NCI-H2227 treated with DMSO at 0.1 percent for 48 hours (cell line): ENCODE measurements around the gene CHKB.
"Not testable (repeated sequence)": the region's sequence is repeated elsewhere in the genome, so short reads cannot be mapped to it uniquely, and the experiment has no call there.

ENCODE experiments used
- DNase-seq: peaks from one replicate; lab custom pipeline; 2025; lab: John Stamatoyannopoulos, UW

CHKB gene

DNA sequence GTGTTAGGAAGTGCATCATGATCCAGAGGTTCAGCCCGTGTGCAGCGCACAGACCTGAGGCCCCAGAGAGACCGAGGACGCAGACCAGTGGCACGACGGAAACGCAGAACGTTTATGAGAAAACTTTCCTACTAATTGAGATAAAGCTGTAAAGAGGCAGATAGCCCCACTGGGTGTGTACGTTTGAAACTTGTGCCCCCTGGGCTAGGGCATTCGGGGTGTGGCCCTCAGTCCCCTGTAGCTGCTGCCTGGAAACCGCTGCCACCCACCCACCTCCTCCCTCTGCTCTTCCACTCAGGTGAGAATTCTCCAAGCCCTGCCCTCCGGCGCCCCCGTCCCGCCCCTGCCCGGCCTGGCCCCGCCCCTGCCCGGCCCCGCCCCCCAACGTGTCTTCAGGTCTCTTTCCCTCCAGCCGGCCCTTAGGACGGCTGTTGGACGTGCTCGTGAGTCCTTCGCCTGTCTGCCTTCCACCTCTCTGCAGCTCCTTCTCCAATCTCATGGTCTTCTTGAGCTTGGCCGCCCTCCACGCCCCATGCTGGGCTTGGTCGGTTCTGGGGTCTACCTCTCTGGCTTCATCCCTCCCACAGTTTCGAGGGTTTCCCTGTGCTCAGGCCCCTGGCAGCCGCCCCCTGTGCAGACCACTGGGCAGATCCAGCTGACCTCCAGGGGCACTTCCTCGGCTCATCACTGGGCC, 30.0 kb upstream of the CHKB start:
- no peak for DNase-seq

DNA sequence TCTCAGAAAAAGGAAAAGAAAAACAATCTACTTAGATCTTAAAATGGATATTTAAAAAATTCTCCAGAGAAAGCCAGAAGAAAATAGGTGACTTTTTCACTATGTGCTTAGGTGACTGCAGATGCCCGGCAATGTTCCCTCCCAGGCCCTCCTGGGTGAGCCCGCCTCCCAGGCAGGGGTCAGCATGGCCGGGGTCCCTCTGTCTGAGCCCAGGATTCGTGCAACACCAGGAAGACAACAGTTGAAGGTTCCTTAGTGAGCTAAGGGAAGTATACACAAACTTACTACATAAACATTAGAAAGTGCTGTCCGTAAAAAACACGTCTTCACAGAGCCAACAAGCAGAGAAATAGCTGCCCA, 29.5 kb upstream of the CHKB start:
- no peak for DNase-seq

DNA sequence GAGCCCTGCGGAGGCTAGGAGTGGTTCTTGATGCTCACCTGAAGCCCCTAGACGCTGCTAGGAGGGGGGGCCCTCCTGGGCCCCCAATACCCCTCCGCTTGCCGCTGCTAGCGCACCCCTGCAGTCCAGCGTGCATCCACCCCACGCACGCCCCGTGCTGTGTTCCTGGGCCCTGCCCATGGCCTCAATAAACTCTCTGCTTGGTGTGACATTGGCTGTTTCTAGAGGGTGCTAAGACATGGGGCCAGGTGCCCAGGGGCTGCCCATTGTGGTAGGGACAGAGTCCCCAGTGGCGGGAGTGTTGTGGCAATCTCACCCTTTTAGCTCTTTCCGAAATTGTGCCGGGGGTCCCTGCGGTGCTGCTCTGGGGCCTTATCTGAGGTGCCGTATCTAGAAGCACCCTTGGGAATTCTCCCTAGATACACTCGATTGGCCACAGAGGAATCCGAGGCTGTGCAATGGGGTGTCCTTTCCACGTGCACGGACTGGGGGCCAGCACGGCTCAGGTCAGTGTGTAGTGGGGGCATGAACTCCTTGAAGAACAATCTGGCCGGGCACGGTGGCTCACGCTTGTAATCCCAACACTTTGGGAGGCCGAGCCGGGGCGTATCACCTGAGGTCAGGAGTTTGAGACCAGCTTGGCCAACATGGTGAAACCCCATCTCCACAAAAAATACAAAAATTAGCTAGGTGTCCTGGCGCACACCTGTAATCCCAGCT, 28.9 kb upstream of the CHKB start:
- DNase-seq = no peak

DNA sequence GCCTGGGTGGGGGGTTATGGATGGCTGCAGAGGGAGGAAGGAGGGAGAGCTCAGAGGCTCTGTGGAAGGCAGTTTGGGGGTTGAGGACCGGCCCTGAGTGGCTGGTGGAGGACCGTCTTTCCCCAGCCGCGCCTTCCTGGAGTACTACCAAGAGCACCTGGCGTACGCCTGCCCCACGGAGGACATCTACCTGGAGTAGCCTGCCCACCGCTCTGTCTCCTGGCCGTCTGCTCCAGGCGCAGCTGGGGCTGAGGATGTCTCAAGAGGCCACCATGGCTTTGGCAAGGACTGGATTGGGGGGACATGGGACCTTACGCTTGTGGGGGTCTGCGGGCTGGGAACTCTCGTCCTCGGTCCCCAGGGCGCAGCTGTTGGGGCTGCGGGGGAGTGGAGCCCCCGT, 27.9 kb upstream of the CHKB start:
- no peak for DNase-seq

DNA sequence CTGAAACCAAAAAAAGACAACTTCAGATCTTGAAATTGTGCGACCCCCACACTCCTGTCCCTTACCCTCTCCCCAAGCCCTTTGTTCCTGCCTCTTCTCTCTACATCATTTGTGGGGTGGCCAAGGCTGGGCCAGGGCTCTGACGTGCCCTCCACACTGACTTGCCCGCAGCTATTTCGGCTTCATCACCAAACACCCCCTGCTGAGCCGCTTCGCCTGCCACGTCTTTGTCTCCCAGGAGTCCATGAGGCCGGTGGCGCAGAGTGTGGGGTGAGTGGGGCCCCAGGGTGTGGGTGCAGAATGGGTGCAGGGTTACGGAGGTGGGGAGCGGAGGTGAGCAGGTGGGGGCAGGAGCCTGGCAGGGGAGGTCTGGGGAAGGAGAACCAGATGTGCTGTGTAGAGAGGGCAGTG, 27.4 kb upstream of the CHKB start:
- DNase-seq = no peak

DNA sequence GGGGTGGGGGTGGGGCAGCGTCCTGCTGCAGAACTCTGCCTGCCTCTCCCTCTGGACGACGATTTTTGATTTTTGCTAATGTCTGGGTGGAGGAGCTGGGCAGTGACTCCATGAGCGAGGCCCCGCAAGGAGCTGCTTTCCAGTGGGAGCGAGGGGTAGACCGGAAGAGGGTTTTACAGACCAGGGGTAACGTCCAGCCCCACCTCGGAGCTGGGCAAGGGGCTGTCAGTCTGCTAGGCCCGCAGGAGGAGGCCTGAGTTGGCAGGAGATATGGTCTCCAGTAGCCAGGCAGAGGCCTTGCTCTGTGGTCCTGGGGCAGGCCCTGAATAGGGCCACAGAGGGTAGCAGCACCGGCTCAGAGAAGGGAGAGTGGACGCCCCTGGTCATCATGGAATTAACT, 26.9 kb upstream of the CHKB start:
- DNase-seq = no peak

DNA sequence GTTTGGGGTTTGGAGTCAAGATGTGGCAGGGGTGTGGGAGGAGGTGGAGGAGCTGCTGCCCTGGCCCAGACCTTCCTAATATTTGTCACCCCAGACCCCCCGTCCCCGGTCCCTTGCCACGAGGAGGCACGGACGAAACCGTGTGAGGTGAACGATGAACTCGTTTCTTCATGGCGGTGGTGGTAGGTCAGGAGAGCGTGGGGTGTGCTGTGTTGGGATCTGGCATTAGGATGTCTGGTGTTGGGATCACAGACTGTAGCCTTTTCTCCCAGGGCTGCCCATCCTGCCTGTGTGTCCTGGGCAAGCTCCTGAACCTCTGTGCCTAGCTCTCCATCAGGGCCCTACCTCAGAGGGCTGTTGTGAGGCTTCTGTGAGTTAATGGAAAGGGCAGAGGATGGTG, 26.3 kb upstream of the CHKB start:
- DNase-seq = no peak

DNA sequence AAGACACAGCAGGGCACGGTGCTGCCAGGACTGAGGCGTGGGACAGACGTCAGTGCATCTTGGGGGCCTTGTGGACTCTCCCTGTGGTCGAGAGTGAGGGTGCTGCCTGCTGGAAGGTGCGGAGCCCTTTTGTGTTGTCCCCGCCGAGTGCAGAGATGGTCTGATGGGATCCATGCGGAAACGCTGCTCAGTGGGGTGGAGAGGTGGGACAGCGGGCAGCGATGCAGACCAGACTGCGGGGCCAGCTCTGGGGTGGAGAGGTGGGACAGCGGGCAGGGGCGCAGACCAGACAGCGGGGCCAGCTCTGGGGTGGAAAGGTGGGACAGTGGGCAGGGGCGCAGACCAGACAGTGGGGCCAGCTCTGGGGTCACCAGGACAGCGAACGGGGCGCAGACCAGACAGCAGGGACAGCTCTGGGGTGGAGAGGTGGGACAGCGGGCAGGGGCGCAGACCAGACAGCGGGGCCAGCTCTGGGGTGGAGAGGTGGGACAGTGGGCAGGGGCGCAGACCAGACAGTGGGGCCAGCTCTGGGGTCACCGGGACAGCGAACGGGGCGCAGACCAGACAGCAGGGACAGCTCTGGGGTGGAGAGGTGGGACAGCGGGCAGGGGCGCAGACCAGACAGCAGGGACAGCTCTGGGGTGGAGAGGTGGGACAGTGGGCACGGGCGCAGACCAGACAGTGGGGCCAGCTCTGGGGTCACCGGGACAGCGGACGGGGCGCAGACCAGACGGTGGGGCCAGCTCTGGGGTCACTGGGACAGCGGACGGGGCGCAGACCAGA, 25.6 kb upstream of the CHKB start:
- DNase-seq = not testable (repeated sequence)

DNA sequence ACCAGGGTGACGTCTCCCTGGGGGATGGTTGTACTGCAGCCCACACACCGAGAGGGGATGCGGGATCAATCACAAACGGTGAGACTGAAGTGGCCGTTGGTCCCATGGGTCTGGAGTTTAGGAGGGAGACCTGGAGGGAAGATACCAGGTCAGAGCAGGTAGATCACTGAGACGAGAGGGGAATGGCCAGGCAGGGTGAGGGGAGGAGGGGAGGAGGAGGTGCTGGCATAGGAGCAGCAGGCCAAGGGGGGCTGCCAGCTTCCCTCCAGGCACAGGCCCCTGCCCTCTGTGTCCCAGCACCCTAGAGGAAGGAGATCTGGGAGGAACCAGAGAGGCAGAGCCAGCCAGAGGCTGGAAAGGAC, 25.0 kb upstream of the CHKB start:
- no peak for DNase-seq

DNA sequence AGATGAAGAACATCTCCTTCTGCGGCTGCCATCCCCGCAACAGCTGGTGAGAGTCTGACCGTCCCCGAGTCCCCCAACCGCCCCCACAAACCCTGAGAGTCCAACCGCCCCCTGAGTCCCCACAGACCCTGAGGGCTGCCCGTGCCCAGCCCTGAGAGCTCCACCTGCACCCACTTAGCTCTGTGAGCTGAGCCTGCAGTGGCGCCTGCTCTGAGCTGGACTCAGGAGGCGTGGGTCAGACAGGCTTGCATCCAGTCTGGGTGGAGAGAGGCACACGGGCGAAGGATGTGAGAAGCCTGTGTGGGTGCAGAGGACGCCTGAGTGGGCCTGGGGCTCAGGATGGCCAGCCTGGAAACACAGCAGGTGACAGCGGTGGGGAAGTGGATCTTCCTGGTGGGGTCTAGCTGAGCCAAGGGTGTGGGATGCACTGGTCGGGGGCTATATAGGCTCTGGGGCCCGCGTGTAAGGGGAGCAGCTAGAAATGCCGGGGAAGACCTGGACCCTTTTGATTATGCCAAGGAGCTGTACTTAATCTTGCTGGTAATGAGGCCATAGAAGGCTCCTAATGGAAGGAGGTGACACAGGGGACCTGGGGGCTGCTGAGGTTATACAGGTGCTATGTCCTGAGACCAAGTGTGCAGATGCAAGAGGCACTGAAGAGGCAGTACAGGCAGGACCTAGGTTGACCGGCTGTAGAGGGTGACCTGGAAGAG, 24.5 kb upstream of the CHKB start:
- DNase-seq = no peak

DNA sequence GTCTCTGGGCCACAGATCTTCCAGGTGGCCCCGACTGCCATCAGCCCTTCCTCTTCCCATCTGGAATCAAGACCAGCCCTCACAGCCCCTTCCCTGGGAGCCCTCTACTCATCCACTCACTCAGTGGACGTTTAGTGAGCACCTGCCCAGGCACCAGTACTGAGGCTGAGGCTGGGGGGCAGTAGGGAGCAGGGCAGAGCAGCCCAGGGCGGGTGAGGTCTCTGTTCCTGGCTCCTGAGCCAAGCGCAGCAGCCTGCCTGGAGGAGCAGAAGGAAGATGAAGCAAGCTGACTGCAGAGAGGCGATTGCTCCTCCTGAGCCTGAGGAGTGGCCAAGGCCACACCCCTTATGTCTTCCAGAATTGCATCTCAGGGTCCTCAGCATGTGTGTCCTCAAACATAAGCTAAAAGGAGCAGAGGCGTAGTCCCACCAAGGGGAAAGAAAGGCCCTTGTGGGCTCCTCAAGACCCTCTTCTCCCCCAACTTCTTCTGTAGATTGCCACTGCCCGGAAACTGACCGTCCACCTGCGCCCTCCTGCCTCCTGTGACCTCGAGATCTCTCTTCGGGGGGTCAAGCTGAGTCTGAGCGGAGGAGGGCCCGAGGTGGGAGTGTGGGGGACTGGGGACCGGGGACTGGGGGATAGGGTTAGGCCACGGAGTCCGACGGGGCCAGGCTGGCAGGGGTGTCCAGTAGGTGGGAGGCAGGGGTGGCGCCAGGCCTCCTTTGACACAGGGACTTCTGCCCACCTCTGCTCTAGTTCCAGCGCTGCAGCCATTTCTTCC, 23.7 kb upstream of the CHKB start:
- DNase-seq = no peak

DNA sequence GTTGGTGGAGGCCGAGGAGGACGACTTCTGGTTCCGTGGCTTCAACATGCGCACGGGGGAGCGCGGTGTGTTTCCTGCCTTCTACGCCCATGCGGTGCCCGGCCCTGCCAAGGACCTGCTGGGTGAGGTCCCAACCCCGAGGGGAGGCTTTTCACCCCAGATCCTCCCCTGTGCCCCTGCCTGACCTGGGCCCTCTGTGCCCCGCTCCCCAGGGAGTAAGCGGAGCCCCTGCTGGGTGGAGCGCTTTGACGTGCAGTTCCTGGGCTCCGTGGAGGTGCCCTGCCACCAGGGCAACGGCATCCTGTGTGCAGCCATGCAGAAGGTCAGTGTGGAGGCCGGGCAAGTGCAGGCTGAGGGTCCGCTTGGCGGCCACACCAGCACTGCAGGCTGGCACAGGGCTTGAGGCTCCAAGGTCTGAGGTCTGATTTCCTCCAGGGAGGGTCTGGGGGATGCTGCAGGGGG, 23.0 kb upstream of the CHKB start:
- no peak for DNase-seq

DNA sequence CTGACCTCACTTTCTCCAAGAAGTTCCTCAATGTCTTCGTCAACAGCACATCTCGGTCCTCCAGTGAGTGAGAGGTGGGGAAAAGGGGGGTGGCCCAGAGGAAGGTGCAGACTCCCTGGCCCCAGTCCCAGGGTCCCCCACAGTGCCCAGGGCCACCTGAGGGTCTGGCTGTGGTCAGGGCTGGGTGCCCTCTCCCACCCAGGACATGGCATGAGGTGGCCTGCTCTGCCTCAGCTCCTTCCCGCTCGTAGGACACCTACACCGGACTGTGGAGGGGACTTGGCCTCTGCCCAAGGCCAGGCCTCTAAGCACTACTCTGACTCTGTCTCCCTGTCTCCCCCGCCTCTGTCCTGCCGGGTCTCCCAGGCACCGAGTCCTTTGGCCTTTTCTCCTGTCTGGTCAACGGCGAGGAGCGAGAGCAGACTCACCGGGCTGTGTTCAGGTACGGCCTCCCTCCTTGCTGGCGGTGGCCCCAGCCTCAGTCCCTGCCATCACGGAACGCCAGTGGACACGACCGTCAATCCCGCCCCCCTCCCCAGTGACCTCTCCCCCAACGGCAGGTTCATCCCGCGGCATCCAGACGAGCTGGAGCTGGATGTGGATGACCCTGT, 22.5 kb upstream of the CHKB start:
- DNase-seq = no peak

DNA sequence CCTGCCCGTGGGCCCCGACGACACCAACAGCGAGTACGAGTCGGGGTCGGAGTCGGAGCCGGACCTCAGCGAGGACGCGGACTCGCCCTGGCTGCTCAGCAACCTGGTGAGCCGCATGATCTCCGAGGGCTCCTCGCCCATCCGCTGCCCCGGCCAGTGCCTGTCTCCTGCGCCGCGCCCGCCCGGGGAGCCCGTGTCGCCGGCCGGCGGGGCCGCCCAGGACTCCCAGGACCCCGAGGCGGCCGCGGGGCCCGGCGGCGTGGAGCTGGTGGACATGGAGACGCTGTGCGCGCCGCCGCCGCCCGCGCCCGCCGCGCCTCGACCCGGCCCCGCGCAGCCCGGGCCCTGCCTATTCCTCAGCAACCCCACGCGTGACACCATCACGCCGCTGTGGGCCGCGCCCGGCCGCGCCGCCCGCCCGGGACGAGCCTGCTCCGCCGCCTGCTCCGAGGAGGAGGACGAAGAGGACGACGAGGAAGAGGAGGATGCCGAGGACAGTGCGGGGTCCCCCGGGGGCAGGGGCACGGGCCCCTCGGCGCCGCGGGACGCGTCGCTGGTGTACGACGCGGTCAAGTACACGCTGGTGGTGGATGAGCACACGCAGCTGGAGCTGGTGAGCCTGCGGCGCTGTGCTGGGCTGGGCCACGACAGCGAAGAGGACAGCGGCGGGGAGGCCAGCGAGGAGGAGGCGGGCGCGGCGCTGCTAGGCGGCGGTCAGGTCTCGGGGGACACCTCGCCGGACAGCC, 21.8 kb upstream of the CHKB start:
- DNase-seq = no peak

DNA sequence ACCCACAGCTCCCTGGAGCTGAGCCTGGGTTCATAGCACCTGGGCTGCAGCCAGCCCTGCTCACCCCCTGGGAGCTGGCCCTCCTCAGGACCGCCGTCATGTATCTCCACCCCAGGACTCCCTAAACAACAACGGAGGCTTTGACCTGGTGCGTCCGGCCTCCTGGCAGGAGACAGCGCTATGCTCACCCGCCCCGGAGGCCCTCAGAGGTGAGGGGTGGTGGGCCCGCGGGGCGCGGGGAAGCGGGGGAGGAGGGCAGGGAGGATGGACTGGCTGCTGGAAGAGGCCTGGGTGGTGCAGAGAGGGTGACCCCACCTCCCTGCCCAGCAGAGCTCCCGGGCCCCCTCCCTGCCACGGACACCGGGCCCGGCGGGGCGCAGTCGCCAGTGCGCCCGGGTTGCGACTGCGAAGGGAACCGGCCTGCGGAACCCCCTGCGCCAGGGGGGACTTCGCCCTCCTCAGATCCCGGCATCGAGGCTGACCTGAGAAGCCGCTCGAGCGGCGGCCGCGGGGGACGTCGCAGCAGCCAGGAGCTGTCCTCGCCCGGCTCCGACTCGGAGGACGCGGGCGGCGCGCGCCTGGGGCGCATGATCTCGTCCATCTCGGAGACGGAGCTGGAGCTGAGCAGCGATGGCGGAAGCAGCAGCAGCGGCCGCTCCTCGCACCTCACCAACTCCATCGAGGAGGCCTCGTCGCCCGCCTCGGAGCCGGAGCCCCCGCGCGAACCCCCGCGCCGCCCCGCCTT, 21.0 kb upstream of the CHKB start:
- DNase-seq = no peak

DNA sequence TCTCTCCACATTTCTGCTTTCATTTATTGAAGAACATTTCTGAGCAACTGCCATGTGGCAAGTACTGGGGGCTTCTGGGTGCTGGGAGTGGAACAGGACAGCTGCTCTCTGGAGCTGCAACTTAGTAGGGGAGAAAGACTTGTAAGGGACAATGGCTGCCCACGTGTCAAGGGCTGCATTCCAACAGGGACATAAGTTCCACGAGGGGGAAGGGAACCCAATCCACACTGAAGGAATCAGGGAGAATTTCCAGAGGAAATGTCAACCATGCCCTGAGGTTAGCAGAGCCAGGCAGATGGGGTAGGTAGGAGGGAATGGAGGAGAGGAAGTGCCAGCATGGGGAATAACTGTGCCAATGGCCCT, 19.7 kb upstream of the CHKB start:
- DNase-seq = no peak

DNA sequence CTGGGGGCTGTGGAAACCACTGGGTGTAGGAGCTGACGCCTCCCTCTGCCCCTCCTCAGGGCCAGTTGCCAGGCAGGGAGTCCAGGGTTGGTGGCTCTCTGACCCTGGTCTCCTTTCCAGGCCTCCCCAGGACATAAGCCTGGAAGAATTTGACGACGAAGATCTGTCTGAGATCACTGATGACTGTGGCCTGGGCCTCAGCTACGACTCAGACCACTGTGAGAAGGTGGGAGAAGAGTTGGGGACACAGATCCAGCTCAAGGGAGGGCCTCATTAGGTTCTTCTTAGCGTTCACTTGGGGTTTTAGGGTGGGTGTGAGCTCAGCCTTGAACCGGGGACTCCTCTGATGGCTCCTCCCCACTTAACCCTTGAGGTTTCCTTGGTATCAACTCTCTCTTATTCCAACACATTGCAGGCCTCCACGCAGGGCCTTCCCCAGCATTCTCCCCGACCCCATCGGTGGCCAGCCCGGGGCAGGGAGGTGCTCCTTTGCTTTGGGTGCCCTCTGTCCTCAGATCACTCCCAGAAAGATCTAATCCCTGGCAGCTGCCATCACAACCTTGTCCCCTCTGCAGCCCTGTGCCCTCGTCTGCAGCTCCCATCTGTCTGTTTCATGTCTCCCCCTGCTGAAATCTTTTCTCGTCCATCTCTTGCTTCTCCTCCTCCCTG, 19.2 kb upstream of the CHKB start:
- no peak for DNase-seq

DNA sequence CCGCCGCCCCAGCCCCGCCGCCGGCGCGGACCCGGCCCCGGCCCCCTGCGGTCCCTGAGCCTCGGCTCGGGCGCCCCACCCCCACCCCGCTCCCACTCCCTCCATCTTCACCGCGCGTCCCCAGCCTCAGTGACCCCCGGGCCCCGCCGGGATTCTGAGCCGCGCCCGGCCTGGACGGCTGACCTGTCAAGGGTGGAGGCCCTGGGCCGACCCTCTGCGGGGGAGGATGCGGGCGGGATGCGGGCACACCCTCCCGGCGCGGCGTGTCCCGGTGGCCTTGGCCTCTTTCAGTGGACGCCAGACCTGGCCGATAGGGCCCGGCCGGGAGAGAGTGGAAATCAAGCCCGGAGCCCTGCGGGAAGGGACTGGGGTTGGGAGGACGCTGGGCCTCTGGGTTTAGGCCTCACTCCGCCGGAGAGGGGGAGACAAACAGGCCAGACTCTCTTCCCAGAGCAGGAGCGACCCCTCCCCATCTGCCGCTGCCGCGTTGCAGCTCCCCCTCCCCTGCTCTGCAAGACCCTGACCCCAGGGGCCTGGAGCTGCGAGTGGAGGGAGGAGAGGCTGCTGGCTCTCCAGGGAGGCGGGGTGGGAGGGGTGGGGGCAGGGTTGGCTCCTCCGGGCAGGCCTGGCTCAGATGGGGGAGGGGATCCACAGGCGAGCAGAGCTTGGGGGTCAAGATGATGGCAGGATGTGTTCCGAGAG, 18.5 kb upstream of the CHKB start:
- DNase-seq = peak; percentile 6

DNA sequence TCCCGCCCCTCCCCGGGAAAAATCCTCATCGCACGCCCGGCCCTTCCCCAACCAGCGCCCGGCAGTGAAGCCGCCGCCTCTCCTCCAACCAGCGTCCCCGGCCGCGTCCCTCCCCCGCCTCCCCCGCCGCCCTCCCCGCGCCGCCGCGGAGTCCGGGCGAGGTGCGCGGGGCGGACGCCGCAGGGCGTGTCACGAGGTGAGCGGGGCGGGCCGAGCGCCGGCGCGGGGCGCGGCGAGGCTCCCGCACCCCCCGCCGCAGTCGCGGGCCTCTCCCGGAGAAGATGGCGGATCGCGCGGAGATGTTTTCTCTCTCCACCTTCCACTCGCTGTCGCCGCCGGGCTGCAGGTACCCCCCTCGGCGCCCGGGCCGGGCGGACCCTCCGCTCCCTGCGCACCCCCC, 17.9 kb upstream of the CHKB start, which contains the start of gene MAPK8IP2:
TSS of gene MAPK8IP2 (plus strand) at position 256 of the 400 bp plus-strand sequence. CDS start at position 282, 26 bp downstream.
- peak; percentile 21 for DNase-seq
